ENCODE data around the gene AQP6.
A peak's percentile ranks its signal among the peaks of the same experiment; 100 is the strongest.
"Not testable (repeated sequence)": the region's sequence is repeated elsewhere in the genome, so short reads cannot be mapped to it uniquely, and the experiment has no call there.

Gene AQP6

DNA sequence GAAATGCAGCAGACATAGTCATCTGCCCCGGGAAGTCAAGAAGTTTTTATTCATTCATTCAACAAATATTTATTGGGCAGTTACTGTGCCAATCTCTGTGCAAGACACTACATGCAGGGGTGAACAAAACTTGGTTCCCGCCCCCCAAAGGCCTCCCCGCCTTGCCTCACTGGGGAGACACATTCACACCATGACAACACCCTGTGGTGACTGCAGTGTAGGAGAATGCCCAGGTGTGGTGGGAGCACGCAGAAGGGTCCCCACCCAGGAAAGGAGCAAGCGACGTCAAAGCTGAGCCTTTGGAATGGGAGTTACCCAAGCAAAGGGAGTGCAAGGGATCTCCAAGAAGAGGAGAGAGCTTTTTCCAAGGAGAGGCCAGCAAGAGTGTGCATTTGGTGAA is 1.6 kb upstream of the AQP6 start:
- no peak for DNase-seq

DNA sequence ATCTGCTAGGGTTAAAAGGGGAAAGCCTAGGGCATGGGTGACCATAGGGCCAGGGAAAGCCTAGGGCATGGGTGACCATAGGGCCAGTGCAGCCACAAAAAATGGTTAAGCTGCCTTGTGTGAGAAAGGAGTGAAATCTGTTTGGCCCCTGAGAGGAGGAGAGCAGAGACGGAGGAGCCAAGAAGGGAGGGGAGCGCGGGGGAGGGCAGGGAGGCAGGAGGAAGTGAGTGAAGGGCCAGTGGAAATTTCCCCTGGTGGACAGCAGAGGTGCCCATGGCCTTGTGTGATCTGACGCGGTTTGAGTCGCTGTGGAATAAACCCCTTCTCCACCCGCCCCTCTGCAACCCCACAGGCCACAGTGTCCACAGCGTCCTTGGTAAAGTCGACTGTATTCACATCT is 618 bp upstream of the AQP6 start:
- peak in 1 of 4 experiments; percentile 29 for DNase-seq

DNA sequence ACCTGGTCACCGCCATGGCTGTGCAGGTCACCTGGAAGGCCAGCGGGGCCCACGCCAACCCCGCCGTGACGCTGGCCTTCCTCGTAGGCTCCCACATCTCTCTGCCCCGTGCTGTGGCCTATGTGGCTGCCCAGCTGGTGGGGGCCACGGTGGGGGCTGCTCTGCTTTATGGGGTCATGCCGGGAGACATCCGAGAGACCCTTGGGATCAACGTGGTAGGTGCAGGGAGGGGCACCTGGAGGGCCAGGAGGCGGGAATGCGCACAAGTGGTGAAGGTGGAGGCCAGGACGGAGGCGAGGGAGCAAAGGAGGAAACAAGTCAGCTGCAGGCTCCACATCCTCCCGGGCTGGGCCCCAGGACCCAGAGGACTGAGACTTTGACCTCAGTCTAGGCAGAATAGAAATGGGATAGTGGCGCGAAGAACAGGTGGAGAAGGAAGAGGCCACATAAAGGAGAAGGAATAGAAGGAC is 649 bp downstream of the AQP6 start:
- no peak for DNase-seq

DNA sequence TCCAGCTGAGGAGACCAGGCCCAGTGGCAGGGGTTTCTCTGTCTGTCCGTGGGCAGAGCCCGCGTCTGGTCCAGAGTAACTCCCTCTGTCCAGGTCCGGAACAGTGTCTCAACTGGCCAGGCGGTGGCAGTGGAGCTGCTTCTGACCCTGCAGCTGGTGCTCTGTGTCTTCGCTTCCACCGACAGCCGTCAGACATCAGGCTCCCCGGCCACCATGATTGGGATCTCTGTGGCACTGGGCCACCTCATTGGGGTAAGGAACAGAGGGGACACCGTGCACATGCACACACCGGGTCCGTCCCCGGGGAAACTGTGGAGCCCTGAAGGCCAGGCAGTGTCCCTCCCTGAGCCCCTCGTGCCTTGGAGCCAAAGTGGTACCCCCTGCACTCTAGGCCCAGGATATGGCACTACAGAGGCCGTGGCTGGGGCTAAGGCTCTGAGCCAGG is 1.5 kb downstream of the AQP6 start:
- DNase-seq: peak; percentile 48 to 76 (median 60)

DNA sequence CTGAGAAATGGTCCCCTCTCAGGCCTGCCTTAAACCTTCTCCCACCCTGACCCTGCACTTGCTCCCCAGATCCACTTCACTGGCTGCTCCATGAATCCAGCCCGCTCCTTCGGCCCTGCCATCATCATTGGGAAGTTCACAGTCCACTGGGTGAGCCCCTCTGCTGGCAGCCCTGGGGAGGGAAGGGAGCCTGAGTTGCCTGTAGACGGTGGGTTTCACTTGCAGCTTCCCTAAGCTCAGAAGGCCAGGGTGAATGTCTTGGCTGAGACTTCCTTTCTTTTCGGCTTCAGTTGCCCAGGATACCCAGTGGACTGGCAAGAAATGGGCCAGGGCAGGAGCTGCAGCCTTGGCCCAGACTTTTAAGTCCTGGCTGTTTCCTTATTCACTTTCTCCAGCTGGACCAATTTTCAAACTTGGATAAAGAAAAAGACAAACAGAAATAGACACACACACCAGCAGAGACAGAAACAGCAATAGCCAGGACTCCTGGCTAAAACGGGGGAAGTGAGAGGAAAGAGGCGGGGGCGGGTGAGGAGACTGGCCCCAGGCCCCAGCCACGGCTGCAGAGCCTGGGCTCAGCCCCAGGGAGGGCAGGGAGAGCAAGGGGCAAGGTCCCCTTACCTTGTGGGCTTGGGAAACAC is 2.0 kb downstream of the AQP6 start:
- DNase-seq: peak; percentile 19 to 62 (median 50)

DNA sequence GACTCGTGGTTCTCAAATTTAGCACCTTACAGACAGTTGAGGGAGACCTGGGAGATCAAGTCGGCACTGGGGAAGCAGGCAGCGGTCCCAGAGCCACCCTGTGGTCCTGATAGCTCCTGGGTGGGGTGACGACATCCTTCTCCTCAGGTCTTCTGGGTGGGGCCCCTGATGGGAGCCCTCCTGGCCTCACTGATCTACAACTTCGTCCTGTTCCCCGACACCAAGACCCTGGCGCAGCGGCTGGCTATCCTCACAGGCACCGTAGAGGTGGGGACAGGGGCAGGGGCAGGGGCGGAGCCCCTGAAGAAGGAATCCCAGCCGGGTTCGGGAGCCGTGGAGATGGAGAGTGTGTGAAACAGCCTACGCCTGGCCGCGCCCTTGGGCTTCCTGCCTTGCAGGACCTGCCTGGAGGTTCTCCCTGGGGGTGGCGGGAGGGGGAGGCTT is 2.6 kb downstream of the AQP6 start:
- no peak for DNase-seq

DNA sequence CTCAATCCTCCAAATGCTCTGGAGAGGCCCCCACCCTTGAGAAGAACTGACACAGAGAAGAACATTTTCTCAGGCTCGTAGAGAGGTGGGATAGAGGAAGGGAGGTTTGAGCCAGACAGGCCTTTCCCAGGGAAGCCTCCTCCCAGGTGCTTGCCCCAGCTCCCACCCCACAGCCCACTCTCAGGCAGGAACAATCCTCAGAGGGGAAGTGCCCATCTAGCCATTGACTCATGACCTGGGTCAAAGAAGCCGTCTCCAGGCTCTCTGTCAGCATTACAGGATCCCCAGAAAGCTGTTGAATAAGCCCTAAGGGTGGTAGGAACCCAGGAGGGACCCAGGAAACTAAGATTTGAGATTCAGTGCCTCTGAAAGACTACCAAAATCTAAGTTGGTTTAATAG is 3.8 kb downstream of the AQP6 start:
- DNase-seq: peak; percentile 30 to 68 (median 62)

DNA sequence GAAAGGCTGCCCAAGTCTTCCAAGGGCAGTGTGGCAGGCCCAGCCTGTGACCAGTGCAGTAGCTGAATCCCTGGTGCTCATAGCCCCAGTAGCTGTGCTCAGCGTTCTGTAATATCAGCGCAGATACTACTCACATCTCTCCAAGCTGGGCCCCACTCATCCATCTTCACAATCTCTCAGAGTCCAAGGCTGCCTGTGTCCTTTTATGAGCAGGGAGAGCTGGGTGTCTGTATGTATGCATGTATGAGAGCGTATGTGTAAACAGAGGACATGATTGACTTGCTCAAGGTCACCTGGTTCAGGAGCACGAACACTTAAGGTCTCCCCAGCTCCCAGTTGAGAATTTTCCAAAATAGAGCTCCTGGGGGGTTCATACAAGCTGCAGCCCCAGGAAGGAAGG is 5.4 kb downstream of the AQP6 start:
- DNase-seq: no peak

DNA sequence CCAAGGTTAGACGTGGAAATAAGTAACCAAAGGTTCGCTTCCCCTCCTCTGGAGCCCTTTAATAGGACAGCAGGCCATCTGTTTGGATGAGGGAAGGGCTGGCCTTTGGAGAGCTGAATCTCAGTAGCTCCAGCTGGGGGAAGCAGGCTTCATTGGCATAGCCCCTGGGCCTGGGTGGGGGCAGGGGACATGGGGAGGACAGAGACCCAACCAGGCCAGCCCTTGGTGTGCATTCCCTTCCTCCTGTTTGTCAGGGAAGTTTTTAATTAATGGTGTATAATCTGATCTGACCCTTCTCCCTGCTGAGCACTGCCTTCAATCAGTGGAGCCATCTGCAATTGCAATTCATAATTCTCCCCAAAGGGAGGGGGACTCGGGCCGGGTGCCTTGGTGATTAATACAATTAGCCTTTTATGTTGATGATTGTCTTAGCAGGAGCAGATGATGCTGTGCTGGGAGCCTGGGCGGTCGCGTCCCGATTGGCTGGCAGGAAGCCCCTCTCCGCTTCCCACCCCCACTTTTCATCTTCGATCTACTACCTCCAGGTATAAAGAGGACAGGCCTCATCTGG is 6.4 kb downstream of the AQP6 start:
- DNase-seq: no peak

DNA sequence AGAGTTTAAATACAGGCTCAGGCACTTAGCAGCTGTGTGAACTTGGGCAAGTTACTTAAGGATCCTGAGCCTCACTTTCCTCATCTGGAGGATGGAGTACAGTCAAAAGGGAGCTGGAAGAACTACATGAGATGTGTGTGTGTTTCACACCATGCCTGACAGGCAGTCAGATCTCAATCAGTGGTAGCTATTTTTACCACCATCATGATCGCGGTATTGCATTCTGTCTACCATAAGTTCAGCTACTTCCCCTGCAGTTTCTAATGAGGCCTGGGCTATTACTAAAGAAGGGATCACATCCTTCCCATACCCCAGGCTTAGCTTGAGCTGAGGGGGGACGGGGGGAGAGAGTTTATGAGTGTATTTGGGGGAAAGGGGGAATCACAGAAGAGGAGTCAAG is 7.0 kb downstream of the AQP6 start:
- DNase-seq: peak in 2 of 4 experiments; percentile 19 to 33

DNA sequence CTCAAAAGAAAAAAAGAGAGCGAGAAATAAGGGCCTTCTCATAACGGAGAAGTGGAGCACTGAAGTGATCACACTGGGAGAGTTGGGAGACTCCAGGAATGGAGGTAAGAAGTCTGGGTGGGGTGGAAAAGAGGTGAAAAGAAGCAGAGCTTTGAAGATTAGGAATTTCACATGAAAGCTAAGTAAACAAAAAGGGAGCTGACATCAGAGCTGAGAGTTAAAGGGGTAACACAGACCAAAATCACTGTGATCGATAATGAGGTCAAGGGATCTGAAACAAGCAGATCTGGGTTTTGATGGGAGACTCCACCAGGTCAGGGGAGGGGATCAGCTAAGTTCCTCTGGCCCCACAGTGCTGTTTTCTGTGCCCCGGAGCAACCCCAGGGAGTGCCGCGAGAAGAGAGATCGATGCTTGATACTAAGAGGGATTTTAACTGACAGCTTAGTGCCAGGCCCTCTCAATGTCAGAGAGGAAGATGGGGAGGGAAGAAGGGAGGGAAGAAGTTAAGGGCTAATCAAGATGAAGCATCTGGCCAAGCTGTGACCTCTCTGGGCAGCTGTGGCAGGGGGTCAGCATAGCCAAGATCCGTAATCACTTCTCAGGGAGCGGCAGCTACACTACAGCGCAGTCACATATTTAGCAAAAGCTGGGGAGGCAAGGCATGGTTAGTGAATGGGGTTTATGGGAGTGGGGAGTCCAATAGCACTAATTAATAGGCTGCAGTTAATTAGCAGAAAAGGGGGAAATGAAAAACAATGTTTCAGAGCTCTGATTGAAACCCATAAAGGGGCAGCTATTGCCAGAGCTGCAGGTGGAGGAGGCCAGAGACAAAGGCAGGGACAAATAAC is 8.0 kb downstream of the AQP6 start:
- no peak for DNase-seq

DNA sequence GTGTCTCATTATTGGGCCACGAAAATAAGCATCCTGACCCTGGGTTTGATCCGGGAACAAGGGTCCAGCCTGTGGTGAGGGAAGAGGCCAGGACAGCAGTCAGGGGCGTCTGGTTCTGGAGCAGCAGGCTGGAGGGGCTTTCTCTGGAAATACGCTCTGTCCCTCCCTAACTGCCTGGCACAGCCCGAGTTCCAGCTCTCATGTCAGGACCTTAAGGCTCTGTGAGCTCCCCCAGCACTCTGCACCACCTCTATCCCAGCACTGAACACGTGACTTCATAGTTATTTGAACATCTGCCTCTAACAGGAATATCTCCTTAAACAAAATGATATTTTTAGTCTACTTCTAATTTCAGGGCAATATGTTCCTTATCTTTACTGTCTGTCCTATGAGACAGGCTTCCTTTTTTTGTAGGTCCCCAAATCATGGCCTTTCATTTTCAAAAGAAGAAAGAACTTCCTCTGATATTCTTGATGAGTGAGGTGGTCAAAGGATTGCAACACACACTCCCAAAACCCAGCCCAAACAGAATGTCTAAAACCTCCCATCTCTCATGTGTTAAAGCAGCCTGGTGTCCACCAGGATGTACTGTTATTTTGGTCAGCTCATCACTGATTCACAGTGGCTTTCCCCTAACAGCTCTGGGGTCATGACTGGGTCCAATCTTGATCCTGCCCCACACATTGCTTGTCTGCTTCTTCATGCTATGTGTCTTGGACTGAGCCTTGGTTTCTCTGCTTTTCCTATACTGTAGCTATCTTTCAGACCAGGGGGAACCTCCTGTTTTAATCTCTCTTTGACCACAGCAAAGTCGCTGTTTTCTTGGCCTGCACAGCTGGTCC is 9.7 kb downstream of the AQP6 start:
- DNase-seq: peak; percentile 45 to 74 (median 64)

DNA sequence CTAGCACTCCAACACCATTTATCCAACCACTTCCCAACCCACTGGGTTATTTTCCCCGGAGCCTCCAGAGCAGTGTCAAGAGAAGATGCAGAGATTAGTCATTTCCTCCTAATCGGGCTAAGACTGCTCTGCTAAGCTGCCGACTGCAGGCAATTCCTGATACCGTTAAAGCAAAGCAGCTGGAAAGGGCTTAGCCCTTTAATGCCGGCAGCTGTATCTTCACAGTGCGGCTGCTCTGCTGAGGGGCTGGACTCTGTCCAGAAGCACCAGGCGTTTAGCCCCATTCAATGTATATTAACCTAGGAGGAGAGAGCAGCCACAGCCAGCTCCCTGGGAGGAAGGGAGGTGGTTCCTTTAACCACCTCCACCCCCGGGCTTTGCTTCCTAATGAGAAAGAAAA is 11.1 kb downstream of the AQP6 start:
- DNase-seq: peak; percentile 54 to 74 (median 66)

DNA sequence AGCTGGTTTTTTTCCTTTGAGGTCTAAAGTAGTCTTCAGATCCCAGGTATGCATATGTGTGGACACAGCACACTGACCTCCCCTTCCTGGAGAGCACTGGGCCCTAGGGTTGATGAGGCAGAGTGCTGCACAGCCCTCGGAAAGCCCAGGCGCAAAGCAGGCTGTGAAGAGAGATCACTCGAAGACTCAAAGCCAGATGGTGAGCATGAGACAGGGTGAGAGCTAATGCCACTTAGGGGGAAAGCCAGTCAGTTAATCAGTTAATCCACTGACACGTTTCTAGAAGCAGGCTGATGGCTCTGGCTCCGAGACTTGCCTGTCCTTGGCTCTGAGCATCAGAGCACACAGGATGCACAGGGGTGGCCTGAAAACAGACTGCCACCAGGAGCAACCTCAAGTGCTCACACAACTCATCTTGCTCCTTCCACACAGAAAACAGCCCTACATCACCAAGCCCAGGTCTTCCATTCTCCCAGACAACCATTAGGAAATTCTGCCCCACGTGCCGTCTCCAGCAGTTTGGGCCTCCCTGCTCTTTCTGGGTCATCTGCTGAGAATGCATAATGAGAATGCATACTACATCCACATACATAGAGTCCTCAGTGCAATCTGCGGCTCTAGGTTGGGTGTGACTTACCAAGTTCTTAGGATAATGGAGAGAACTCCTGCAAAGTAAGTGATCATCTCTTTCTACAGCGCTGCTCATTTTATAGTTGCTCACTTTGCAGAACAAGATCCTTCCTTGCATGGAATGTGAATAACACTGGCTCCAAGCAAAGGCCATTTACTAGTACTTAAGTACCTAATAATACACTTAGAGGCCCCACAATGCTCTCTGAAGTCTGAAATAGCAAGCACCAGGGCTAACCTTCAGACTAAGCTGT is 12.0 kb downstream of the AQP6 start:
- no peak for DNase-seq

DNA sequence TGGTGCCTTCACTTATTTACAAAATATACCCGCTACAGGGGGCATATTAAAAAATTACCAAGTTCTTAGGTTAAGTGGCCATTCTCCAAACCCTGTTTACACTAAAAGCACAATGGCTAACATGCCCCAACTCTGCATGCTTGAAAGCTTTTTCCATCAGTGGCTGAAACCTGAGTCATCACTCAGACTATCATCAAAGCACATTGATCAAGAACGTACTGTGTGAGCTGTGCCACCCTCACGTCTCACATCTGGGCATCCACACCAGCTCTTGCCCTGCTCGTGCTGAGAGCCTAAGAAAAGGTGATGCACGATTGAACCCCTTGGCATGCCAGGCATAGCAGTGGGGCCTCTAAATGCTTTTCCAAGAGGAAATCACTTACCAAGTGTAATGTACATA is 13.2 kb downstream of the AQP6 start:
- no peak for DNase-seq

DNA sequence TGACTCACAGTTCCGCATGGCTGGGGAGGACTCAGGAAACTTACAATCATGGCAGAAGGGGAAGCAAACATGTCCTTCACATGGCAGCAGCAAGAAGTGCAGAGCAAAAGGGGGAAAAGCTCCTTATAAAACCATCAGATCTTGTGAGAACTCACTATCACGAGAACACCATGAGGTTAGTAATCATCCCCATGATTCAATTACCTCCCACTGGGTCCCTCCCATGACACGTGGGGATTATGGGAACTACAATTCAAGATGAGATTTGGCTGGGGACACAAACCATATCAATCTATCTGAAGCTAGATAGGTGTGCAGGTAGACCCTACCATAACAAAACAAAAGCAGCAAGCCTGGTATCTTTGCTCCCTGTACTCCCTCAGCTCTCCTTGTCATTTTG is 13.7 kb downstream of the AQP6 start:
- DNase-seq: peak; percentile 21 to 64 (median 54)

DNA sequence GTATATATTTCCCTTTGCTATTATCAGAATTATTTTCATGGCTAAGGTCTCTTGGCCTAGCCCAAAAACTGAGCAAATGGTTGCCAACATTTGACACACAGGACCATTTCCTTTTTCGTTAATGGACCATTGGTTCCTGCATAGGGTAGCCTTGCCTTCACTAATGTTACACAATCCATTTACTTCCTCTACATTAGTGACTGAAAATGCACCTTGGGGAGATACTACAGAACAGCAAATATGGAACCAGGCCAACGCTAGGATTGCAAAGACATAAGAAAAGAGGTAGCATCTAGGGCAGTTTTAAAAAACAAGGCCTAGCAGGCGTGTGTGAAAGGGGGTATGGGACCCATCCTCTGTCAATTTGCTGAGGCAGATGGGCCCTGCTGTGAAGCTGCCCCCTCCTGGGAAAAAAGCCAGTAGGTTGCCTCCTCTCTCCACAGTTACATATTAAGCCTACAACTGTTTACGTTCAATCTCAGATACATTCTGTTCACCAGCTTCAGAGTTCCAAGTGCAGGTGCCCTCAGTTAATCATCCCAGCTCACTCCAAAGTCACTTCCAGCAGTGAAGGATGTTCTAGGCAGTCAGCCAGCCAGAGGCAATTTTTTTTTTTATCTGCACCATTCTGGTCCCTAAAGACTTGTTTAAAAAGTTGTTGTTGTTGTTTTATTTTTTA is 15.0 kb downstream of the AQP6 start:
- peak; percentile 45 to 78 (median 62) for DNase-seq

DNA sequence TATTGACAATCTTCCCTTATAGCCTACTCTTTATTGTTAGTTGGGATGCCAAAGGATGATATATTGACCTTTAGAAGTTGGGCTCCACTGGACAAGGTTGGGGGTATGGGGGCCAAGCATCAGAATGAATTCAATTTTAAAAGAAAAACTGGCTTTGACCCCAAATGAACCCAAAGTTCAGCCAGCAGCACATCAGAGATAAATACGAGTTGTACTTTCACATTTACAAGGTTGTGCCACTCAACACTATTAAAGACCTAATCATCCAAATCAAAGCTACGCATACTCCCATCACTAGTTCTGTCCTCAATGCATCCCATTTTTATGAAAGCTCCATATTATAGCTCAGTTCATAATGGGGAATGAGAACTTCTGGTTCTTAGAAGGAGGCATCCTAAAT is 16.7 kb downstream of the AQP6 start:
- not testable (repeated sequence) for DNase-seq

DNA sequence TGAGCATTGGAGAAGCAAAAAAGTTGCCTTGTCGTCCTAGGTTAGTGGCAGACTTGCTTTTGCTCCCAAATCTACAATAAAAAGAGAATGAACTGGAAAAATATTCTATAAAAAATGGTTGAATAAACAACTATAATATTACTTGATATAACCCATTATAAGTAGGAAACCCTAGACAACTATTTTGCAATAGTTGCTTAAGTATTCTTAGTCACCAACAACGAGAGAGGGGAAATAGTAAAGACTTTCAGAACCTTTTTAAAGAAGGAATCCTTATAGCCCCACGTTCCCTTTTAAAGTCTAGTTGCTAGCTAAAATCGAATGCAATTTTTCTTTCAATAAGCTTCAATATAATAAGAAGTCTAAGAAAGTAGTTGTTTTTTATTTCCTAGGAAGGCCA is 17.5 kb downstream of the AQP6 start:
- peak in 2 of 4 experiments; percentile 76 to 82 for DNase-seq

DNA sequence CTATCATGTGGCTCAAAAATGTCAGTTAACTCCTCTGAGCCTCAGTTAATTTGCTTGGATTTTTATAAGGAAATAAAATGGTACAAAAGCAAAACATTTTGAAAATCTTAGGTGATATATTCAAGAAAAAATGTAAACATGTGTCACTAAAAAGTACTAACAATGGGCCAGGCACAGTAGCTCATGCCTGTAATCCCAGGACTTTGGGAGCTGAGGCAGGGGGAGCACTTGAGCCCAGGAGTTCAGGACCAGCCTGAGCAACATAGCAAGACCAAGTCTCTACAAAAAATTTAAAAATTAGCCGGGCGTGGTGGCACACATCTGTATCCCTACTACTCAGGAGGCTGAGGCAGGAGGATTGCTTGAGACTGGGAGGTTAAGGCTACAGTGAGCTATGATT is 25.7 kb downstream of the AQP6 start:
- DNase-seq: no peak

DNA sequence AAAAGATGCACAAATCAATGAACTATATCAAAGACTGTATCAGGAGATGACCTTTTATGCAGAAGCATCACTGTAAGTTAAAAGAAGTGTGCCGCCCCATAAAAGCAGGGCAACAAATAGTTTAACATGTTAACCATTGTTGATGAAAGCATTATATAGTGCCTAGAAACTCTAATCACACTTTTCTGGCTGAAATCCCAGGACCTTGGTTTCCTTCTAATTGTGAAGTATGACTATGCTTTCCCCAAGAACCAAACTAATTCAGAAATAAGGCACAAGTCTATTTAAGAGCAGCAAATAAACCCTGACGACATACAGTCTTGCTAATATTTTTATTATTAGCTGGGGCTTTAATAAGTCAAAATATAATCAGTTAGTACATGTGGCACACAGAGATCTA is 30.8 kb downstream of the AQP6 start:
- DNase-seq: no peak

Data from suppressor macrophage (primary cell).